OCI-LY1 (cell line): ENCODE data around the gene DSTYK.

Experiments used
- H2AFZ ChIP-seq: fragments of 200-600 bp; sonication (generic), shearing (Covaris generic); 2 replicates; pipeline ENCODE4 v1.6.0; 2014; ENCODE audit warnings: antibody characterized with exemption, mild to moderate bottlenecking, low read length
- H3F3A ChIP-seq: fragments of 200-600 bp; sonication (generic), shearing (Covaris generic); 2 replicates; pipeline ENCODE4 v1.6.0; 2014; ENCODE audit warnings: mild to moderate bottlenecking, antibody characterized with exemption, low read length, moderate library complexity; ENCODE audit not compliant: insufficient read depth
- H3K27ac ChIP-seq: fragments of 200-600 bp; sonication (generic); 2 replicates; pipeline ENCODE4 v1.5.1; 2014; ENCODE audit warnings: low read length, mixed run types, mild to moderate bottlenecking, low read depth; ENCODE audit not compliant: poor library complexity, severe bottlenecking
- H3K27me3 ChIP-seq: fragments of 200-600 bp; sonication (generic); 2 replicates; pipeline ENCODE4 v1.6.0; 2014; ENCODE audit warnings: antibody characterized with exemption, mild to moderate bottlenecking, low read length, moderate library complexity; ENCODE audit not compliant: insufficient read depth
- H3K36me3 ChIP-seq: fragments of 200-600 bp; sonication (generic); 2 replicates; pipeline ENCODE4 v1.6.1; 2014; ENCODE audit warnings: mild to moderate bottlenecking, antibody characterized with exemption, low read length, moderate library complexity, mixed read lengths; ENCODE audit not compliant: insufficient read depth
- H3K4me1 ChIP-seq: fragments of 200-600 bp; sonication (generic); 2 replicates; pipeline ENCODE4 v1.5.1; 2014; ENCODE audit warnings: mild to moderate bottlenecking, low read length, moderate library complexity; ENCODE audit not compliant: insufficient read depth, severe bottlenecking
- H3K4me2 ChIP-seq: fragments of 200-600 bp; sonication (generic), shearing (Covaris generic); 2 replicates; pipeline ENCODE4 v1.6.1; 2014; ENCODE audit warnings: low read length
- H3K4me3 ChIP-seq: fragments of 200-600 bp; sonication (generic); 2 replicates; pipeline ENCODE4 v1.5.1; 2014; ENCODE audit warnings: low read length, low read depth, mild to moderate bottlenecking, mixed read lengths; ENCODE audit not compliant: poor library complexity, severe bottlenecking
- H3K79me2 ChIP-seq: fragments of 200-600 bp; shearing (Covaris generic); 2 replicates; pipeline ENCODE4 v1.6.1; 2016; ENCODE audit warnings: mixed run types, low read length, mixed read lengths; ENCODE audit not compliant: insufficient read depth
- H3K9ac ChIP-seq: fragments of 200-600 bp; sonication (generic), shearing (Covaris generic); 2 replicates; pipeline ENCODE4 v1.6.1; 2014; ENCODE audit warnings: mild to moderate bottlenecking, low read length, mixed read lengths
- H3K9me2 ChIP-seq: fragments of 200-600 bp; sonication (generic), shearing (Covaris generic); 2 replicates; pipeline ENCODE4 v1.6.1; 2014; ENCODE audit warnings: low read depth, mild to moderate bottlenecking, low read length, mixed read lengths
- H3K9me3 ChIP-seq: fragments of 200-600 bp; shearing (Covaris generic); 2 replicates; pipeline ENCODE4 v1.6.1; 2014; ENCODE audit warnings: low read length, mixed read lengths
- H4K20me1 ChIP-seq: fragments of 200-600 bp; sonication (generic), shearing (Covaris generic); 2 replicates; pipeline ENCODE4 v1.6.0; 2016; ENCODE audit warnings: mild to moderate bottlenecking, low read length; ENCODE audit not compliant: insufficient read depth
- EZH2 ChIP-seq: fragments of 200-600 bp; sonication (generic), shearing (Covaris generic); IDR thresholded peaks from 2 replicates; pipeline ENCODE4 v1.8.0; 2017; ENCODE audit warnings: borderline replicate concordance, mixed run types, mild to moderate bottlenecking, antibody characterized with exemption, low read length, moderate library complexity, mixed read lengths
- TF ChIP-seq, protein P1 (sequence below): fragments of 200-600 bp; sonication (generic), shearing (Covaris generic); IDR thresholded peaks from 2 replicates; pipeline ENCODE4 v1.5.1; 2017; ENCODE audit warnings: mild to moderate bottlenecking, antibody characterized with exemption, low read length, moderate library complexity, mixed read lengths

DSTYK gene

DNA sequence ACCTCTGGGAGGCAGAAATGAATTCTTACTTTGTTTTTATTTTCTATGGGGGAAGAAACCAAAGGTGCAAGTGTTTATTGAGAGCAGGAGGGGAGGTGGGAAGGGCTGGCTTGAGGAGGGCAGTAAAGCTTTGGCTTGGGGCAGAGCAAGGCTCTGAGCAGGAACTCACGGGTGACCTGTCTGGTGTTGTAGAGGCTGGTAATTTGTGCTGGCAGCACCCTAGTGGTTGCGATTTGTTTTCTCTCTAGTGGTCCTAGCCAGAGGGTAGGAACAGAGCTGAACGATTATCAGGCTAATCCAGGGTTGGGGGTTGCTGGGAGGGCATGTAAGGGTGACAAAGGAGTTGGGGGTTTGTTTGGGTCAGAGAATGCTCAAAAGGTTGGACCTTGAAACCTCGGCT is 32.9 kb upstream of the DSTYK start:
- Histone ChIP-seq H3F3A (no peaks in the 10 kb centered on the region), H3K36me3 (no peaks in the 10 kb centered on the region), H2AFZ (no peak overlapping the region), H3K27ac (no peak overlapping the region), H3K4me2 (no peak overlapping the region), H3K9me2 (no peaks in the 10 kb centered on the region), H3K4me3 (no peak overlapping the region), H4K20me1 (no peaks in the 10 kb centered on the region), H3K9me3 (no peaks in the 10 kb centered on the region), H3K27me3 (no peaks in the 10 kb centered on the region; the same call in 1 of the 2 replicates), H3K9ac (no peak overlapping the region), H3K79me2 (no peaks in the 10 kb centered on the region), H3K4me1 (peaks cover 16% of the 10 kb centered on the region)
- TF ChIP-seq, protein P1, sequence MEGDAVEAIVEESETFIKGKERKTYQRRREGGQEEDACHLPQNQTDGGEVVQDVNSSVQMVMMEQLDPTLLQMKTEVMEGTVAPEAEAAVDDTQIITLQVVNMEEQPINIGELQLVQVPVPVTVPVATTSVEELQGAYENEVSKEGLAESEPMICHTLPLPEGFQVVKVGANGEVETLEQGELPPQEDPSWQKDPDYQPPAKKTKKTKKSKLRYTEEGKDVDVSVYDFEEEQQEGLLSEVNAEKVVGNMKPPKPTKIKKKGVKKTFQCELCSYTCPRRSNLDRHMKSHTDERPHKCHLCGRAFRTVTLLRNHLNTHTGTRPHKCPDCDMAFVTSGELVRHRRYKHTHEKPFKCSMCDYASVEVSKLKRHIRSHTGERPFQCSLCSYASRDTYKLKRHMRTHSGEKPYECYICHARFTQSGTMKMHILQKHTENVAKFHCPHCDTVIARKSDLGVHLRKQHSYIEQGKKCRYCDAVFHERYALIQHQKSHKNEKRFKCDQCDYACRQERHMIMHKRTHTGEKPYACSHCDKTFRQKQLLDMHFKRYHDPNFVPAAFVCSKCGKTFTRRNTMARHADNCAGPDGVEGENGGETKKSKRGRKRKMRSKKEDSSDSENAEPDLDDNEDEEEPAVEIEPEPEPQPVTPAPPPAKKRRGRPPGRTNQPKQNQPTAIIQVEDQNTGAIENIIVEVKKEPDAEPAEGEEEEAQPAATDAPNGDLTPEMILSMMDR = no peak
- TF ChIP-seq EZH2 = no peak

DNA sequence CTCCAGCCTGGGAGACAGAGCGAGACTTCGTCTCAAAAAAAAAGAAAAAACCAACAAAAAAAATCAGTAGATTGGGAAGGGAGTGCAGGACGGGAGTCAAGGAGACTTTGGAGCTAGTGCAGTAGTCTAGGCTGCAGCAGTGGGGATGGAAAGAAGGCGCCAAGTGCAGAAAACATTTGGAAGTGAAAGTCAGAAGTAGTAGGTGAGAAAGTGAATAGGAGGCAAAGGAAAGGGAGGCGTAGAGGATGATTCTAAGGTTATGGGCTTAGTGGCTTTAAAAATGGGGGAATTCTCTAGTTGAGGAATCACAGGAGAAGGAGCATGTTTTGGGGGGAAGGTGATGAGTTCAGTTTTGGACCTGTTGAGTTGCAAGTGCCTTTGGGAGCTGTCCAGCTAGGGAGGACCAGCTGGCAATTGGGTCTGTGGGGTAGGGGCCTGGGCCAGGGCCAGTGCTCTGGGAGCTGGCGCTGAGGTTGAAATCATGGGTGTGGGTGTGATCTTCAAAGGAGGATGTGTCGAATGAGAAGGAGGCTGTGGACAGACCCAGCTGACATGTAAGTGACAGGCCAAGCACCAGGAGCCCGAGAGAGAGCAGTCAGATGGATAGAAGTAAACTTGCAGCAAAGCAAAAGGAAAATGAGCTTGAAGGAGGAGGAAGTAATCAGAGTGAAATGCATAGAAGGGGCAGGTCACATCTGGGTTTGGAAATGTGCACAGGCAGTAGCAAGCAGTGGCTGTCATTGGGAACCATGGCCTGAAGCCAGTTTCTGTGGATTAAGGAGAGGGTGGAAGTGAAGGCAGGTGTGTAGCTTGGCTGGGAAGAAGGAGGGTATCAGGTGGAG is 32.1 kb upstream of the DSTYK start:
- Histone ChIP-seq H3K27me3 (no peaks in the 10 kb centered on the region; the same call in 1 of the 2 replicates), H3K4me3 (no peak overlapping the region), H3K79me2 (no peaks in the 10 kb centered on the region), H3K9me2 (no peaks in the 10 kb centered on the region), H3K4me2 (no peak overlapping the region), H3K27ac (no peak overlapping the region), H3F3A (no peaks in the 10 kb centered on the region), H3K4me1 (peaks cover 10% of the 10 kb centered on the region), H3K9me3 (no peaks in the 10 kb centered on the region), H3K9ac (no peak overlapping the region), H3K36me3 (no peaks in the 10 kb centered on the region), H2AFZ (no peak overlapping the region), H4K20me1 (no peaks in the 10 kb centered on the region)
- no peak for TF ChIP-seq EZH2
- TF ChIP-seq, protein P1 = no peak

DNA sequence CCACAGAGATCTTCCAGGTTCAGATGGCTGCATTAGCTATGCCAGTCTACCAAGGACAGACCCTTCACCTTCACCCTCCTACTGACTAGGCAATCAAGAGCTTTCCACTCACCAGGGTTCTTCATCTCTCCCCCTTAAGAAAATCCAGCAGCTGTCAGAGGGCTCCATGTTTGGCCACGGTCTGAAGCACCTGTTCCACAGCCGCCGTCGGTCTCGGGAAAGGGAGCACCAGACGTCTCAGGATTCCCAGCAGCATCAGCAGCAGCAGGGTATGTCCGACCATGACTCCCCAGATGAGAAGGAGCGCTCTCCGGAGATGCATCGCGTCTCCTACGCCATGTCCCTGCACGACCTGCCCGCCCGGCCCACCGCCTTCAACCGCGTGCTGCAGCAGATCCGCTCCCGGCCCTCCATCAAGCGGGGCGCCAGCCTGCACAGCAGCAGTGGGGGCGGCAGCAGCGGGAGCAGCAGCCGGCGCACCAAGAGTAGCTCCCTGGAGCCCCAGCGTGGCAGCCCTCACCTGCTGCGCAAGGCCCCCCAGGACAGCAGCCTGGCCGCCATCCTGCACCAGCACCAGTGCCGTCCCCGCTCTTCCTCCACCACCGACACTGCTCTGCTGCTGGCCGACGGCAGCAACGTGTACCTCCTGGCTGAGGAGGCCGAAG is 30.0 kb upstream of the DSTYK start:
- Histone ChIP-seq H2AFZ (no peak overlapping the region), H3K27ac (no peak overlapping the region), H3K4me3 (no peak overlapping the region), H3K4me2 (no peak overlapping the region), H4K20me1 (no peaks in the 10 kb centered on the region), H3K9me3 (no peaks in the 10 kb centered on the region), H3K4me1 (no peaks in the 10 kb centered on the region), H3K9me2 (no peaks in the 10 kb centered on the region), H3K36me3 (no peaks in the 10 kb centered on the region), H3K9ac (no peak overlapping the region), H3K27me3 (no peaks in the 10 kb centered on the region; the same call in 1 of the 2 replicates), H3F3A (no peaks in the 10 kb centered on the region), H3K79me2 (no peaks in the 10 kb centered on the region)
- TF ChIP-seq EZH2 = no peak
- TF ChIP-seq, protein P1 = no peak
